WI38 (cell line): ENCODE measurements around the gene NFIX.

ENCODE experiments used
- H3K4me3 ChIP-seq: 2 replicates; pipeline ENCODE4 v1.5.1; 2011; ENCODE audit warnings: low read depth, mild to moderate bottlenecking, control low read depth, low read length
- TF ChIP-seq, protein P1 (sequence below): IDR thresholded peaks from 2 replicates; pipeline ENCODE4 v1.5.1; 2012; ENCODE audit warnings: low read depth, mild to moderate bottlenecking, control low read depth, low read length

The NFIX gene

GRCh38 chr19:13100031-13100588 is 104.8 kb downstream of the NFIX start:
- H3K4me3 ChIP-seq = no peak overlapping the region
- TF ChIP-seq, protein P1, sequence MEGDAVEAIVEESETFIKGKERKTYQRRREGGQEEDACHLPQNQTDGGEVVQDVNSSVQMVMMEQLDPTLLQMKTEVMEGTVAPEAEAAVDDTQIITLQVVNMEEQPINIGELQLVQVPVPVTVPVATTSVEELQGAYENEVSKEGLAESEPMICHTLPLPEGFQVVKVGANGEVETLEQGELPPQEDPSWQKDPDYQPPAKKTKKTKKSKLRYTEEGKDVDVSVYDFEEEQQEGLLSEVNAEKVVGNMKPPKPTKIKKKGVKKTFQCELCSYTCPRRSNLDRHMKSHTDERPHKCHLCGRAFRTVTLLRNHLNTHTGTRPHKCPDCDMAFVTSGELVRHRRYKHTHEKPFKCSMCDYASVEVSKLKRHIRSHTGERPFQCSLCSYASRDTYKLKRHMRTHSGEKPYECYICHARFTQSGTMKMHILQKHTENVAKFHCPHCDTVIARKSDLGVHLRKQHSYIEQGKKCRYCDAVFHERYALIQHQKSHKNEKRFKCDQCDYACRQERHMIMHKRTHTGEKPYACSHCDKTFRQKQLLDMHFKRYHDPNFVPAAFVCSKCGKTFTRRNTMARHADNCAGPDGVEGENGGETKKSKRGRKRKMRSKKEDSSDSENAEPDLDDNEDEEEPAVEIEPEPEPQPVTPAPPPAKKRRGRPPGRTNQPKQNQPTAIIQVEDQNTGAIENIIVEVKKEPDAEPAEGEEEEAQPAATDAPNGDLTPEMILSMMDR = no peak

GRCh38 chr19:13100841-13101589 is 105.7 kb downstream of the NFIX start:
- H3K4me3 ChIP-seq = no peak overlapping the region
- TF ChIP-seq, protein P1 = 0 out of 2 replicates have a peak, but pooled peaks have one; percentile 9

GRCh38 chr19:13101590-13102415 is 106.5 kb downstream of the NFIX start:
- TF ChIP-seq, protein P1 = no peak
- H3K4me3 ChIP-seq = peak overlapping the region; percentile 27; the same call in 1 of the 2 replicates

- peak overlapping the region; percentile 27; the same call in 1 of the 2 replicates for H3K4me3 ChIP-seq
- TF ChIP-seq, protein P1 = no peak
Observed at GRCh38 chr19:13102416-13102665, 107.1 kb downstream of the NFIX start.

- TF ChIP-seq, protein P1 = no peak
- peak within 1 kb of the TSS; percentile 27; the same call in 1 of the 2 replicates for H3K4me3 ChIP-seq
Observed at GRCh38 chr19:13102666-13103580, 107.6 kb downstream of the NFIX start, which contains the start of gene LYL1. TSS of gene LYL1 (minus strand) at chr19:13102858. CDS start at chr19:13101171, 1,687 bp downstream.

GRCh38 chr19:13103581-13104359 is 108.5 kb downstream of the NFIX start:
- TF ChIP-seq, protein P1 = no peak
- no peak overlapping the region for H3K4me3 ChIP-seq
